Measurements from ENCODE around the gene HSPA1A.
"Not testable (repeated sequence)": the region's sequence is repeated elsewhere in the genome, so short reads cannot be mapped to it uniquely, and the experiment has no call there.

The HSPA1A gene

DNA sequence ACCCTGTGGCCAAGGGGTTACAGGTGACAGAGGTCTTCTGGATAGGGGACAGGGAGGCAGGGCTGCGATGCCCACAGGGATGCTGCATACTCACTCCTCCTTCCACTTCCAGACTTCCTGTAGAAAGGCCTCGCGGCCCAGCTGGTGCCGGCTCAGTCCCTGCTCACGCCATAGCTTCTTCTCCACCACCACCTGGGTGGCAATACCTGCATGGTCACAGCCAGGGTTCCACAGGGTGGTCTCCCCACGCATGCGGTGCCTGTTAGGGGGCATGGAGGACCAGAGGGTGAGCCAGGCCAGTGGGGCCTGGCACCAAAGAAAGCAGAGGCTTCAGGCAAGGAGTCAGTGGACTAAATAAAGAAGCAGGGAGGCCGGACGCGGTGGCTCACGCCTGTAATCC lies 29.9 kb upstream of the HSPA1A start:
- no peak for DNase-seq (ENCODE audit: extremely low read depth, insufficient read length)
- Histone ChIP-seq H3K4me3 (replicated peaks; ENCODE audit: low read depth, low read length) (no peak overlapping the region), H3K36me3 (ENCODE audit: control insufficient read depth, insufficient read depth, low read length) (peaks cover 34% of the 10 kb centered on the region), H3K27me3 (replicated peaks; ENCODE audit: control insufficient read depth, insufficient read depth, low read length) (no peaks in the 10 kb centered on the region)
- TF ChIP-seq, protein P1, sequence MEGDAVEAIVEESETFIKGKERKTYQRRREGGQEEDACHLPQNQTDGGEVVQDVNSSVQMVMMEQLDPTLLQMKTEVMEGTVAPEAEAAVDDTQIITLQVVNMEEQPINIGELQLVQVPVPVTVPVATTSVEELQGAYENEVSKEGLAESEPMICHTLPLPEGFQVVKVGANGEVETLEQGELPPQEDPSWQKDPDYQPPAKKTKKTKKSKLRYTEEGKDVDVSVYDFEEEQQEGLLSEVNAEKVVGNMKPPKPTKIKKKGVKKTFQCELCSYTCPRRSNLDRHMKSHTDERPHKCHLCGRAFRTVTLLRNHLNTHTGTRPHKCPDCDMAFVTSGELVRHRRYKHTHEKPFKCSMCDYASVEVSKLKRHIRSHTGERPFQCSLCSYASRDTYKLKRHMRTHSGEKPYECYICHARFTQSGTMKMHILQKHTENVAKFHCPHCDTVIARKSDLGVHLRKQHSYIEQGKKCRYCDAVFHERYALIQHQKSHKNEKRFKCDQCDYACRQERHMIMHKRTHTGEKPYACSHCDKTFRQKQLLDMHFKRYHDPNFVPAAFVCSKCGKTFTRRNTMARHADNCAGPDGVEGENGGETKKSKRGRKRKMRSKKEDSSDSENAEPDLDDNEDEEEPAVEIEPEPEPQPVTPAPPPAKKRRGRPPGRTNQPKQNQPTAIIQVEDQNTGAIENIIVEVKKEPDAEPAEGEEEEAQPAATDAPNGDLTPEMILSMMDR (IDR thresholded peaks at IDR 0.05; ENCODE audit: insufficient read depth, low read length, poor library complexity, severe bottlenecking), result no peak

DNA sequence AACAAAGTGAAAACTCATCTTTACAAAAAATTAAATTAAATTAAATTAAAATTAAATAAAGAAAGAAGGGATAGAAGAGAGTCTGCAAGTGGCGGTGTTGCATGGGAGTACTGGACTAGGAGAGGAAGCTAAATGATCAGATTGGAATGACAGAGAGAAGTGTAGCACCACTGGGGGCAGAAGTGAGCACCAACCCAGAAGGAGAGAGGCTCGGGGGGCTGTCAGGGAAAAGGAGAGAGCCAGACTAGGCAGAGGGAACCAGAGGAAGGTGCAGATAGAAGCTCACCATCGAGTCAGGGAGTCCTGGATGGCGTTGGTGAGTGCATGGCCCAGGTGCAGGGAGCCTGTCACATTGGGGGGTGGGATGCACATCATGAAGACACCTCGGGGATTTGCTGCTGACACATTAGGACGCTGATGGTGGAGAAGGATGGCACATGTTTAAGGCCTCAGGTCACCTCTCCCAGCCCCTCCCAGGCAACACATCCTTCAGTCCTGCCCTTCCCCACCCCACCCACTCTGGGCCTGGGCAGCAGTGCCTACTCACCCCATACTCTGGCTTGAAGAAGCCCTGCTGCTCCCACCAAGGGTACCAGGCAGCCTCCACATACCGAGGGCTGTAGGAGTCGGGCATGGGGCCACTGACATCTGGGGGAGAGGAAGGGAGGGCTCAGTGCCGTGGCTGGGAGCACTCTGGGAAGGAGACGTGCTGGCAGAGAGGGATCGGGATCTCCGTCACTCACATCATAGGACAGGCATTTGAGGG lies 23.8 kb upstream of the HSPA1A start:
- no peak for DNase-seq (ENCODE audit: extremely low read depth, insufficient read length)
- TF ChIP-seq, protein P1 (IDR thresholded peaks at IDR 0.05; ENCODE audit: insufficient read depth, low read length, poor library complexity, severe bottlenecking), result peak; percentile 75
- no peak overlapping the region for H3K4me3 ChIP-seq (replicated peaks; ENCODE audit: low read depth, low read length)
- H3K27me3 ChIP-seq (replicated peaks; ENCODE audit: control insufficient read depth, insufficient read depth, low read length), result no peaks in the 10 kb centered on the region
- H3K36me3 ChIP-seq (ENCODE audit: control insufficient read depth, insufficient read depth, low read length), result peaks cover 4% of the 10 kb centered on the region

DNA sequence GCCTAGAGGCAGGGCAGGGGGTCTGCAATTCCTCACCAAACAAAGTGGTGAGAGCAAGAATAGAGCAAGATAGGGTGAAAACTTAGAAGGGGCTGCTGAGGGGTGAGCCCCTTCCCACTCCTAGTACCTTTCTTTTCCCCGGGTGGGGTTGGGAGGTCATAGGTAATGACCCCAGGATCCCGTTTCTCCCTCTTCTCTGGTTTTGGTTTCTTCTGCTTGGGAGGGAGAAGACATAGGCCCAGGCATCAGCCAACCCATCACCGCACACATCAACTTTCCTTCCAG lies 23.3 kb upstream of the HSPA1A start:
- TF ChIP-seq, protein P1 (IDR thresholded peaks at IDR 0.05; ENCODE audit: insufficient read depth, low read length, poor library complexity, severe bottlenecking), result no peak
- no peak for DNase-seq (ENCODE audit: extremely low read depth, insufficient read length)
- H3K36me3 ChIP-seq (ENCODE audit: control insufficient read depth, insufficient read depth, low read length), result peaks cover 4% of the 10 kb centered on the region
- H3K4me3 ChIP-seq (replicated peaks; ENCODE audit: low read depth, low read length), result no peak overlapping the region
- no peaks in the 10 kb centered on the region for H3K27me3 ChIP-seq (replicated peaks; ENCODE audit: control insufficient read depth, insufficient read depth, low read length)

DNA sequence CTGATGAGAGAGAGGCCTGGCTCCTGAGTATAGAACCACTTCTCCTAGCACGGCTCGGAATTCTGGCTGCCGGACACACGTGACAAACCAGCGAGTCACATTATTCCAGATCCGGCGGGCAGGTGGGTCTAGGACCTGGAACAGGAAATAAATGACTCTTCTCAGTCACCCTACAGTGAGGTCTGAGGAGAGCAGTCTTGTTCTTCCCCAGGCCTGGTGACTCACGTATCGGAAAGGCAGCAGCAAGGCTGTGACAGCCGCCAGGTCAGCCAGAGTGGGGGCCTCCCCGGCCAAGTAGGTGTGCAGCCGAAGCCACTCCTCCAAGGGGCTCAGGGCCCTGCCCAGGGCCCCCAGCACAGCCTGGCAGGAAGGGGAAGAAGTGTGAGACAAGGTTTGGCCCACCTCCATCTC lies 22.6 kb upstream of the HSPA1A start:
- TF ChIP-seq, protein P1 (IDR thresholded peaks at IDR 0.05; ENCODE audit: insufficient read depth, low read length, poor library complexity, severe bottlenecking), result no peak
- Histone ChIP-seq H3K27me3 (replicated peaks; ENCODE audit: control insufficient read depth, insufficient read depth, low read length) (no peaks in the 10 kb centered on the region), H3K36me3 (ENCODE audit: control insufficient read depth, insufficient read depth, low read length) (peaks cover 4% of the 10 kb centered on the region), H3K4me3 (replicated peaks; ENCODE audit: low read depth, low read length) (no peak overlapping the region)
- no peak for DNase-seq (ENCODE audit: extremely low read depth, insufficient read length)

DNA sequence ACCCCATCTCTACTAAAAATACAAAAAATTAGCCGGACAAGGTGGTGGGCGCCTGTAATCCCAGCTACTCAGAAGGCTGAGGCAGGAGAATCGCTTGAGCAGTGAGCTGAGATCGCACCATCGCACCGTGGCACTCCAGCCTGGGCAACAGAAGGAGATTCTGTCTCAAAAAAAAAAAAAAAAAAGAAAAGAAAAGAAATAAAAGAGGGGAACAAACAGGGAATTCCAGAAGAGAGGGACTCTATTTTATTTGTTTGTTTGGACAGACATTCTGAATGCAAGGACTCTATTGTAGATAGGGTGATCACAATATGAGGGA lies 21.5 kb upstream of the HSPA1A start:
- H3K4me3 ChIP-seq (replicated peaks; ENCODE audit: low read depth, low read length), result peak overlapping the region; percentile 92
- not testable (repeated sequence) for DNase-seq (ENCODE audit: extremely low read depth, insufficient read length); H3K27me3 ChIP-seq (replicated peaks; ENCODE audit: control insufficient read depth, insufficient read depth, low read length); H3K36me3 ChIP-seq (ENCODE audit: control insufficient read depth, insufficient read depth, low read length)

DNA sequence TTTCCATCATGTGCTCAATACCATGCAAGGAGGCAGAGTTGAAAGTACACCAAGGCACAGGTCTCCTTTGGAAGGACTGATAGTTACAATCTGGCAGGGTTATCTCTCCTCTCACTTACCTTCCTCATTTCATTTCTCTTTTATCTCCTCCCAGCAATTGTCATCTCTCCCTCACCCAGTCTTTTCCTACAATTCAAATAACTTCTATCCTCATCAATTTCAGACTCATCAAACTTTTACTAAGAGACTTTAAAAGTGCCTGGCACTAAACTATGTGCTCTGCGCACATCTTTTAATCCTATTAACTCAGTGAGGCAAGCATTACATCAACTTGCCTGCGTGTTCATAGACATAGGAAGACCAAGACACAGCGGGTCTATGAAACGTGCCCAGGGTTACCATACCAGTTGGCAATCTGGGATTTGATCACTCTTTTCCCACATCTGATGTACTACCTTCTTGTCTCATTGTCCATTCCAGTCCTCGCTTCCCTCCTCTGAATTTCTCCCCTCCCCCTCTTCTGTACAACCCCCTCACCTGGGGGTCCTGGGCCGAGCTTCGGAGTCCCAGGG lies 21.0 kb upstream of the HSPA1A start:
- Histone ChIP-seq H3K4me3 (replicated peaks; ENCODE audit: low read depth, low read length) (peak overlapping the region; percentile 92), H3K27me3 (replicated peaks; ENCODE audit: control insufficient read depth, insufficient read depth, low read length) (no peaks in the 10 kb centered on the region), H3K36me3 (ENCODE audit: control insufficient read depth, insufficient read depth, low read length) (peaks cover 4% of the 10 kb centered on the region)
- TF ChIP-seq, protein P1 (IDR thresholded peaks at IDR 0.05; ENCODE audit: insufficient read depth, low read length, poor library complexity, severe bottlenecking), result no peak
- no peak for DNase-seq (ENCODE audit: extremely low read depth, insufficient read length)
